H9 (cell line): ENCODE measurements around the gene EPHX1. TPM values are rescaled to one million over a fixed set of nuclear protein-coding genes. Genes with fewer than 3 reads are reported as not detected.

Source experiments
- DNase-seq: peaks from one replicate; pipeline ENCODE4 v3.0.0-alpha.2; 2017
- H2AFZ ChIP-seq: one replicate; pipeline ENCODE4 v1.6.1; 2013; ENCODE audit warnings: mild to moderate bottlenecking, low read length, control low read depth, moderate library complexity
- H2AK5ac ChIP-seq: 2 replicates; pipeline ENCODE4 v1.6.1; 2013; ENCODE audit warnings: low read length, control low read depth, mixed read lengths; ENCODE audit not compliant: insufficient read length
- H2BK120ac ChIP-seq: one replicate; pipeline ENCODE4 v1.6.1; 2013; ENCODE audit warnings: low read depth, mild to moderate bottlenecking, low read length, control low read depth, inconsistent platforms; ENCODE audit not compliant: poor library complexity, severe bottlenecking
- H2BK12ac ChIP-seq: 2 replicates; pipeline ENCODE4 v1.6.1; 2013; ENCODE audit warnings: low read length, control low read depth, mixed read lengths, low read depth; ENCODE audit not compliant: insufficient read length
- H2BK15ac ChIP-seq: 2 replicates; pipeline ENCODE4 v1.6.1; 2013; ENCODE audit warnings: low read depth, low read length, control low read depth
- H2BK20ac ChIP-seq: one replicate; pipeline ENCODE4 v1.6.1; 2013; ENCODE audit warnings: low read depth, mild to moderate bottlenecking, low read length, control low read depth, inconsistent platforms; ENCODE audit not compliant: poor library complexity, severe bottlenecking
- H2BK5ac ChIP-seq: 2 replicates; pipeline ENCODE4 v1.6.1; 2013; ENCODE audit warnings: low read length, control low read depth, mixed read lengths; ENCODE audit not compliant: insufficient read length
- H3K14ac ChIP-seq: 2 replicates; pipeline ENCODE4 v1.6.1; 2013; ENCODE audit warnings: low read length, control low read depth; ENCODE audit not compliant: insufficient read depth
- H3K18ac ChIP-seq: 2 replicates; pipeline ENCODE4 v1.6.1; 2013; ENCODE audit warnings: low read depth, mild to moderate bottlenecking, mixed read lengths, low read length, control low read depth; ENCODE audit not compliant: insufficient read length
- H3K23ac ChIP-seq: 2 replicates; pipeline ENCODE4 v1.6.1; 2013; ENCODE audit warnings: low read length, control low read depth, mixed read lengths, low read depth; ENCODE audit not compliant: insufficient read length
- H3K23me2 ChIP-seq: 2 replicates; pipeline ENCODE4 v1.6.1; 2013; ENCODE audit warnings: low read depth, mild to moderate bottlenecking, mixed read lengths, low read length, control low read depth; ENCODE audit not compliant: insufficient read length, poor library complexity, severe bottlenecking
- H3K27ac ChIP-seq: 2 replicates; pipeline ENCODE4 v1.5.1; 2013; ENCODE audit warnings: low read length, control low read depth, mixed read lengths, low read depth; ENCODE audit not compliant: insufficient read length
- H3K27me3 ChIP-seq: 2 replicates; pipeline ENCODE4 v1.6.1; 2013; ENCODE audit warnings: low read length, control low read depth, inconsistent platforms; ENCODE audit not compliant: insufficient read depth
- H3K4ac ChIP-seq: 2 replicates; pipeline ENCODE4 v1.6.1; 2013; ENCODE audit warnings: low read depth, mild to moderate bottlenecking, control low read depth, inconsistent platforms, low read length, moderate library complexity
- H3K4me1 ChIP-seq: 2 replicates; pipeline ENCODE4 v1.6.1; 2013; ENCODE audit warnings: low read length, control low read depth, inconsistent platforms; ENCODE audit not compliant: insufficient read depth
- H3K4me2 ChIP-seq: 2 replicates; pipeline ENCODE4 v1.6.1; 2013; ENCODE audit warnings: low read length, control low read depth, mixed read lengths; ENCODE audit not compliant: insufficient read length, insufficient read depth
- H3K56ac ChIP-seq: 2 replicates; pipeline ENCODE4 v1.6.1; 2013; ENCODE audit warnings: low read depth, mild to moderate bottlenecking, mixed read lengths, low read length, control low read depth; ENCODE audit not compliant: insufficient read length
- H3K79me1 ChIP-seq: 2 replicates; pipeline ENCODE4 v1.6.1; 2013; ENCODE audit warnings: low read depth, mild to moderate bottlenecking, moderate library complexity, low read length, control low read depth, inconsistent platforms; ENCODE audit not compliant: insufficient read depth, poor library complexity, severe bottlenecking
- H3K79me2 ChIP-seq: 2 replicates; pipeline ENCODE4 v1.6.1; 2013; ENCODE audit warnings: low read length, control low read depth, inconsistent platforms; ENCODE audit not compliant: insufficient read depth
- H3K9ac ChIP-seq: 2 replicates; pipeline ENCODE4 v1.6.1; 2013; ENCODE audit warnings: low read length, control low read depth, mixed read lengths; ENCODE audit not compliant: insufficient read length; ENCODE audit errors: extremely low read depth
- H3K9me3 ChIP-seq: one replicate; pipeline ENCODE4 v1.6.1; 2013; ENCODE audit warnings: low read depth, low read length, inconsistent platforms; ENCODE audit not compliant: control insufficient read depth
- H3T11ph ChIP-seq: one replicate; pipeline ENCODE4 v1.6.1; 2013; ENCODE audit warnings: mild to moderate bottlenecking, low read length, control low read depth, inconsistent platforms
- H4K20me1 ChIP-seq: one replicate; pipeline ENCODE4 v1.6.1; 2013; ENCODE audit not compliant: control insufficient read depth, insufficient read length, insufficient read depth
- H4K5ac ChIP-seq: 2 replicates; pipeline ENCODE4 v1.6.1; 2013; ENCODE audit warnings: low read depth, mild to moderate bottlenecking, mixed read lengths, low read length, control low read depth; ENCODE audit not compliant: insufficient read length
- H4K8ac ChIP-seq: replicated peaks from 2 replicates; pipeline ENCODE4 v1.6.1; 2013; ENCODE audit warnings: low read length, control low read depth, mixed read lengths, low read depth; ENCODE audit not compliant: insufficient read length
- H4K91ac ChIP-seq: 2 replicates; pipeline ENCODE4 v1.6.1; 2013; ENCODE audit warnings: low read depth, mild to moderate bottlenecking, moderate library complexity, mixed read lengths, low read length, control low read depth; ENCODE audit not compliant: insufficient read length
- H3K27ac Mint-ChIP-seq, 3 experiments: 2 replicates in 2 of 3; 3 replicates in 1 of 3; pipeline ENCODE4 v1.8.0; 2020 to 2021; ENCODE audit warnings: mixed read lengths in 3 of 3, mild to moderate bottlenecking in 1 of 3, moderate library complexity in 1 of 3
- H3K27me3 Mint-ChIP-seq: 2 replicates; pipeline ENCODE4 v1.8.0; 2021; ENCODE audit warnings: low read depth, mild to moderate bottlenecking, moderate library complexity, mixed read lengths
- H3K36me3 Mint-ChIP-seq, 3 experiments: 2 replicates in 2 of 3; 3 replicates in 1 of 3; pipeline ENCODE4 v1.8.0; 2020 to 2021; ENCODE audit warnings: low read depth in 3 of 3, mixed read lengths in 3 of 3; ENCODE audit not compliant: insufficient read depth in 1 of 3
- H3K4me1 Mint-ChIP-seq, 2 experiments: 2 replicates each; pipeline ENCODE4 v1.8.0; 2020; ENCODE audit warnings: mixed read lengths in 2 of 2
- H3K4me3 Mint-ChIP-seq, 2 experiments: 2 replicates in 1 of 2; 3 replicates in 1 of 2; pipeline ENCODE4 v1.8.0; 2020 to 2021; ENCODE audit warnings: mild to moderate bottlenecking in 2 of 2, mixed read lengths in 2 of 2, moderate library complexity in 1 of 2
- H3K9me3 Mint-ChIP-seq, 2 experiments: 2 replicates in 1 of 2; 3 replicates in 1 of 2; pipeline ENCODE4 v1.8.0; 2020; ENCODE audit warnings: mild to moderate bottlenecking in 2 of 2, mixed read lengths in 2 of 2, moderate library complexity in 1 of 2
- CTCF ChIP-seq: fragments of 200-600 bp; sonication (generic); conservative IDR thresholded peaks from 3 replicates; pipeline ENCODE4 v1.8.0; 2021; ENCODE audit warnings: antibody characterized with exemption, mild to moderate bottlenecking
- WGBS: extraction: QIAGEN DNeasy Blood & Tissue Kit; methylation state at CpG from one replicate; pipeline ENCODE4 v1.1.7; 2013; ENCODE audit warnings: missing lambda C conversion rate, low lambda C conversion rate, mixed read lengths; ENCODE audit not compliant: insufficient read length; ENCODE audit errors: extremely low coverage; 5-methylcytosine and 5-hydroxymethylcytosine counted together
- total RNA-seq: library from RNA; stranded (reverse); gene quantifications from 2 replicates; pipeline ENCODE4 v1.2.1, GENCODE V29; 2021

The EPHX1 gene
- total RNA-seq, 1 experiment from 2014 or later, result 40.6 TPM

GRCh38 chr1:225853441-225853840, 43.5 kb downstream of the EPHX1 start:
- Histone ChIP-seq H4K5ac (no peak overlapping the region), H2BK15ac (no peak overlapping the region), H3K79me2 (no peaks in the 10 kb centered on the region), H3K23me2 (no peaks in the 10 kb centered on the region), H3T11ph (no peak overlapping the region), H2BK20ac (no peak overlapping the region), H3K9ac (no peak overlapping the region), H2AFZ (no peak overlapping the region), H3K23ac (no peak overlapping the region), H3K4me1 (no peaks in the 10 kb centered on the region), H4K8ac (no peak overlapping the region), H3K9me3 (peaks cover 4% of the 10 kb centered on the region), H3K18ac (no peak overlapping the region), H2BK12ac (no peak overlapping the region), H3K27ac (no peak overlapping the region), H3K27me3 (no peaks in the 10 kb centered on the region; the same call in 1 of the 2 replicates), H3K4me2 (no peak overlapping the region), H3K4ac (no peak overlapping the region), H3K56ac (no peak overlapping the region), H4K91ac (no peak overlapping the region), H3K79me1 (no peaks in the 10 kb centered on the region), H2BK120ac (no peak overlapping the region), H2AK5ac (no peak overlapping the region), H2BK5ac (no peak overlapping the region), H4K20me1 (peaks cover 2% of the 10 kb centered on the region), H3K14ac (no peak overlapping the region)
- Mint-ChIP-seq H3K9me3 (peaks cover 5 to 9% of the 10 kb centered on the region in 2 experiments), H3K4me3 (no peak overlapping the region), H3K27ac (no peak overlapping the region), H3K4me1 (peaks cover 0 to 4% of the 10 kb centered on the region in 2 experiments; a peak in 3 of 4 replicates), H3K27me3 (no peaks in the 10 kb centered on the region), H3K36me3 (peaks cover 70 to 94% (median 72%) of the 10 kb centered on the region in 3 experiments)
- DNase-seq, result no peak
- WGBS, result no CpG with 5 or more reads among the region's 12 CpGs
- TF ChIP-seq CTCF, result no peak
